ENCODE data around the gene EIF2B4. TPM values are rescaled to one million over a fixed set of nuclear protein-coding genes. Genes with fewer than 3 reads are reported as not detected.

EIF2B4 gene
- total and polyA plus RNA-seq, 4 donors: 19.6 to 55.4 (median 37.3) TPM

GRCh38 chr2:27379836-27380625 lies 9.9 kb upstream of the EIF2B4 start:
- Histone ChIP-seq H3K4me1 (ENCODE audit: control insufficient read depth in 5 of 5, insufficient read depth in 5 of 5, low read length in 5 of 5) (peaks cover 4 to 19% (median 5%) of the 10 kb centered on the region in 5 donors), H3K27me3 (ENCODE audit: control insufficient read depth in 3 of 3, insufficient read depth in 3 of 3, low read length in 2 of 3) (no peaks in the 10 kb centered on the region), H3K4me3 (peak overlapping the region; percentile 62), H3K36me3 (ENCODE audit: control insufficient read depth in 4 of 4, insufficient read depth in 4 of 4, low read length in 4 of 4) (peaks cover 19 to 58% (median 39%) of the 10 kb centered on the region in 4 donors), H3K27ac (ENCODE audit: low read depth in 1 of 2, low read length in 1 of 2) (peak overlapping the region; percentile 88 to 93), H3K9me3 (ENCODE audit: control insufficient read depth in 4 of 4, insufficient read depth in 3 of 4, low read length in 3 of 4) (no peaks in the 10 kb centered on the region), H3K9ac (ENCODE audit: insufficient read depth in 1 of 2, low read length in 2 of 2) (peak overlapping the region; percentile 91 to 96)
- TF ChIP-seq, protein P1, sequence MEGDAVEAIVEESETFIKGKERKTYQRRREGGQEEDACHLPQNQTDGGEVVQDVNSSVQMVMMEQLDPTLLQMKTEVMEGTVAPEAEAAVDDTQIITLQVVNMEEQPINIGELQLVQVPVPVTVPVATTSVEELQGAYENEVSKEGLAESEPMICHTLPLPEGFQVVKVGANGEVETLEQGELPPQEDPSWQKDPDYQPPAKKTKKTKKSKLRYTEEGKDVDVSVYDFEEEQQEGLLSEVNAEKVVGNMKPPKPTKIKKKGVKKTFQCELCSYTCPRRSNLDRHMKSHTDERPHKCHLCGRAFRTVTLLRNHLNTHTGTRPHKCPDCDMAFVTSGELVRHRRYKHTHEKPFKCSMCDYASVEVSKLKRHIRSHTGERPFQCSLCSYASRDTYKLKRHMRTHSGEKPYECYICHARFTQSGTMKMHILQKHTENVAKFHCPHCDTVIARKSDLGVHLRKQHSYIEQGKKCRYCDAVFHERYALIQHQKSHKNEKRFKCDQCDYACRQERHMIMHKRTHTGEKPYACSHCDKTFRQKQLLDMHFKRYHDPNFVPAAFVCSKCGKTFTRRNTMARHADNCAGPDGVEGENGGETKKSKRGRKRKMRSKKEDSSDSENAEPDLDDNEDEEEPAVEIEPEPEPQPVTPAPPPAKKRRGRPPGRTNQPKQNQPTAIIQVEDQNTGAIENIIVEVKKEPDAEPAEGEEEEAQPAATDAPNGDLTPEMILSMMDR (IDR thresholded peaks at IDR 0.05; ENCODE audit: control extremely low read depth, extremely low read depth): no peak
- ATAC-seq (ENCODE audit: insufficient read depth, low FRiP score): no peak
- WGBS, 2 donors: 1% methylated on average over 35 of the region's 35 CpGs
- peak; percentile 30 to 59 (median 45) for DNase-seq

GRCh38 chr2:27379383-27379835 lies 9.3 kb upstream of the EIF2B4 start:
- ATAC-seq (ENCODE audit: insufficient read depth, low FRiP score): no peak
- Histone ChIP-seq H3K36me3 (ENCODE audit: control insufficient read depth in 4 of 4, insufficient read depth in 4 of 4, low read length in 4 of 4) (peaks cover 21 to 58% (median 41%) of the 10 kb centered on the region in 4 donors), H3K27me3 (ENCODE audit: control insufficient read depth in 3 of 3, insufficient read depth in 3 of 3, low read length in 2 of 3) (no peaks in the 10 kb centered on the region), H3K4me3 (peak overlapping the region; percentile 62), H3K4me1 (ENCODE audit: control insufficient read depth in 5 of 5, insufficient read depth in 5 of 5, low read length in 5 of 5) (peaks cover 4 to 19% (median 5%) of the 10 kb centered on the region in 5 donors), H3K27ac (ENCODE audit: low read depth in 1 of 2, low read length in 1 of 2) (peak overlapping the region in 1 of 2 donors; percentile 93), H3K9me3 (ENCODE audit: control insufficient read depth in 4 of 4, insufficient read depth in 3 of 4, low read length in 3 of 4) (no peaks in the 10 kb centered on the region), H3K9ac (ENCODE audit: insufficient read depth in 1 of 2, low read length in 2 of 2) (peak overlapping the region; percentile 91 to 96)
- DNase-seq: no peak
- 85 to 88% methylated on average over 2 of the region's 2 CpGs for WGBS, 2 donors
- TF ChIP-seq, protein P1 (IDR thresholded peaks at IDR 0.05; ENCODE audit: control extremely low read depth, extremely low read depth): no peak

- Histone ChIP-seq H3K4me1 (ENCODE audit: control insufficient read depth in 5 of 5, insufficient read depth in 5 of 5, low read length in 5 of 5) (peaks cover 4 to 19% (median 5%) of the 10 kb centered on the region in 5 donors), H3K27me3 (ENCODE audit: control insufficient read depth in 3 of 3, insufficient read depth in 3 of 3, low read length in 2 of 3) (no peaks in the 10 kb centered on the region), H3K36me3 (ENCODE audit: control insufficient read depth in 4 of 4, insufficient read depth in 4 of 4, low read length in 4 of 4) (peaks cover 21 to 58% (median 39%) of the 10 kb centered on the region in 4 donors), H3K9me3 (ENCODE audit: control insufficient read depth in 4 of 4, insufficient read depth in 3 of 4, low read length in 3 of 4) (no peaks in the 10 kb centered on the region), H3K4me3 (no peak overlapping the region), H3K27ac (ENCODE audit: low read depth in 1 of 2, low read length in 1 of 2) (no peak overlapping the region), H3K9ac (ENCODE audit: insufficient read depth in 1 of 2, low read length in 2 of 2) (no peak overlapping the region)
- TF ChIP-seq, protein P1 (IDR thresholded peaks at IDR 0.05; ENCODE audit: control extremely low read depth, extremely low read depth): no peak
- ATAC-seq (ENCODE audit: insufficient read depth, low FRiP score) (no peak), DNase-seq (no peak)
- 87 to 91% methylated on average over 7 to 9 of the region's 9 CpGs for WGBS, 2 donors
These were observed 8.7 kb upstream of the EIF2B4 start for GRCh38 chr2:27378809-27379290.
